GM18526 (cell line): ENCODE measurements around the gene ALOX5.

Source experiments
- POLR2A ChIP-seq: IDR thresholded peaks from 3 replicates; pipeline ENCODE4 v1.6.1; 2011; ENCODE audit not compliant: insufficient read length; ENCODE audit errors: extremely low read depth

Gene ALOX5

GRCh38 chr10:45404770-45405120 is 30.7 kb downstream of the ALOX5 start:
- no peak for TF ChIP-seq POLR2A

GRCh38 chr10:45407542-45407941 is 33.5 kb downstream of the ALOX5 start:
- TF ChIP-seq POLR2A = no peak

GRCh38 chr10:45408421-45409319 is 34.7 kb downstream of the ALOX5 start:
- TF ChIP-seq POLR2A = no peak

GRCh38 chr10:45409782-45410181 is 35.8 kb downstream of the ALOX5 start:
- no peak for TF ChIP-seq POLR2A

- no peak for TF ChIP-seq POLR2A
Observed at GRCh38 chr10:45410489-45410806, 36.4 kb downstream of the ALOX5 start.

- TF ChIP-seq POLR2A = no peak
Observed at GRCh38 chr10:45410807-45411606, 37.0 kb downstream of the ALOX5 start.

- no peak for TF ChIP-seq POLR2A
Observed at GRCh38 chr10:45411607-45411940, 37.6 kb downstream of the ALOX5 start.

- no peak for TF ChIP-seq POLR2A
Observed at GRCh38 chr10:45416603-45417002, 42.6 kb downstream of the ALOX5 start.

- no peak for TF ChIP-seq POLR2A
Observed at GRCh38 chr10:45417746-45418145, 43.7 kb downstream of the ALOX5 start.

GRCh38 chr10:45418417-45418848 is 44.4 kb downstream of the ALOX5 start:
- TF ChIP-seq POLR2A = no peak

- TF ChIP-seq POLR2A = peak; percentile 86
Observed at GRCh38 chr10:45418849-45419675, 45.0 kb downstream of the ALOX5 start.

- no peak for TF ChIP-seq POLR2A
Observed at GRCh38 chr10:45419676-45420025, 45.6 kb downstream of the ALOX5 start.

GRCh38 chr10:45420453-45421192 is 46.6 kb downstream of the ALOX5 start:
- TF ChIP-seq POLR2A = peak; percentile 57

- peak; percentile 13 for TF ChIP-seq POLR2A
Observed at GRCh38 chr10:45421221-45422097, 47.4 kb downstream of the ALOX5 start.
